HG03469 (cell line): Measurements from ENCODE around the gene KIF23.
A peak's percentile ranks its signal among the peaks of the same experiment; 100 is the strongest.
"Not testable (repeated sequence)": the region's sequence is repeated elsewhere in the genome, so short reads cannot be mapped to it uniquely, and the experiment has no call there.

Experiments used
- ATAC-seq: cut with Tn5 transposase; IDR thresholded peaks from one replicate; pipeline ENCODE4 v1.9.1; 2021; ENCODE audit warnings: mild to moderate bottlenecking, moderate library complexity, moderate number of reproducible peaks; ENCODE audit not compliant: unreplicated experiment

The KIF23 gene

DNA sequence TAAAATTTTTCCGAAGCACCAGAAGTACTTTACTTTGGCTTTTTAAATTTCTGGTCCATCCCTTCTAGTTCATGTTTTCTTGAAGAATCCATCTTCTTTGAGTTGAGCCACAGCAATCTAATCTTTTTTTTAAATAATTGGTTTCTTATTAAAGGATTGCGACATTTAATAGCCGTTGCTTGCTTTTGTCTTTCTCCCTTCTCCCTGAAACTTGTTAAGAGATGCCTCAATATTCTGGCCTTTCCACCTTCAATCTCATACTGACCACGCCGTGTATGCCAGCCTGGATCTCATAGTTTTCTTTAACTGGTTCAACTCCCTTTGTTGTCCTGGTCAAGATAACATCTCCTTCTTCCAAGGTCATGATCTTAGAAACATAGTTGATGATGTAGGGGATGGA, 20.1 kb downstream of the KIF23 start:
- no peak for ATAC-seq

DNA sequence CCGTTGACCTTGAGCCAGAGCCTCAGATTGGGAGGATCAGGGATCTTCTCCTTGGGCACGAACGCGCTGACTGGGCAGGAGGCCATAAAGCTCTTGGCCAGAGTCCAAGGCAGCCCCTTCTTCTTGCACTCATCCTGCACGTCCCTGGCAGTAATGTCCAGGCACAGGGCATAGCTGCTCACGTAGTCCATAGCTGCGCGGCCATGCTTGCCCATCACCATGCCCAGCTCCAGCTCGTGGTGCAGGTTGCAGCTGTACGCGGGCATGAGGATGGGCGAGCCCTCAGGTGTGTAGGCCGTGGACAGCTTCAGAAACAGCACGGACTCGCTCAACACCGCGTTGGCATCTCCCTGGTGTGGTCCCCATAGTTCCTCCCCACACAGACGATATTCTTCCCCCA, 20.5 kb downstream of the KIF23 start:
- ATAC-seq = no peak

DNA sequence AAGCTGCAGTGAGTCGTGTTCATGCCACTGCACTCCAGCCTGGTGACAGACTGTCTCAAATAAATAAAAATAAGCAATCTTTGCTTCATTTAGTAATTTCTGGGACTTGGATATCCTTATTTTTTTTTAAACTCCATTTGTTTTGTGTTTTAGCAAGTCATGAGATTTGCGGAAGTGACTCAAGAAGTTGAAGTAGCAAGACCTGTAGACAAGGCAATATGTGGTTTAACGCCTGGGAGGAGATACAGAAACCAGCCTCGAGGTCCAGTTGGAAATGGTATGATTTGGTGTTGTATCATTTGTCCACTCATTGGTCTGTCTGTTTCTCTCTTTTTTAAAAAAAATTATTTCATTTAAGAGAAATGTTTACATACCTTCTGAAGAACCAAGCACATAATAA, 21.8 kb downstream of the KIF23 start:
- ATAC-seq = no peak

DNA sequence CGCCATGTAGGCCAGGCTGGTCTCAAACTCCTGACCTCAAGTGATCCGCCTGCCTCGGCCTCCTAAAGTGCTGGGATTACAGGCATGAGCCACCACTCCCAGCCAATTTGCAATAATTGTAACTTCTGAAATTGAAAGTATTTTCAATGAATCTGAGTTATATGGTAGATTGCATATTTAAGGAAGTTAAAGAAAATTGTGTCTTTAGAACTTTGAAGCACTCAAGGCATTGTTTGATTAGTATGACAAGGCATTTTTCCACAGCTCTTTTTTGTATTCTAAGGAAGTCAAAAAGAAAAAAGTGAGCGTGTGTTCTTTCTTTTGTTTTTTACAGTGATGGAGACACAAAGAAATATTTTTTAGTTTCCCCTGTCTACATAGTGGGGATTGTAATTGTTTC, 22.8 kb downstream of the KIF23 start:
- ATAC-seq = no peak

DNA sequence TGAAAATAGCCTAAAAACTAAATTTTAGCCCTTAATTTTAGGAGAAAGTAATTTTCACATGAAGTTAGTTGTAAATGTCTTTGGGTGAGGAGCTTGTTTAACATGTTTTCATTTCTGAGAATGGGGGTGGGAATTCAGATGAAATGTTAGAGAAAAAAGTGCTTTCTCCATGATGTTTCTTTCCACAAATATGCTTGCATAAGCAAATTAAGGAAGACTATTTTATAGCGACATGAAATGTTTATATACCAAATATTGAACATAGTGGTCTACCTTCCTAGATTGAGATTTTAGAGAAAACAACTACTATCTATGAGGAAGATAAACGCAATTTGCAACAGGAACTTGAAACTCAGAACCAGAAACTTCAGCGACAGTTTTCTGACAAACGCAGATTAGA, 25.5 kb downstream of the KIF23 start:
- ATAC-seq = no peak

DNA sequence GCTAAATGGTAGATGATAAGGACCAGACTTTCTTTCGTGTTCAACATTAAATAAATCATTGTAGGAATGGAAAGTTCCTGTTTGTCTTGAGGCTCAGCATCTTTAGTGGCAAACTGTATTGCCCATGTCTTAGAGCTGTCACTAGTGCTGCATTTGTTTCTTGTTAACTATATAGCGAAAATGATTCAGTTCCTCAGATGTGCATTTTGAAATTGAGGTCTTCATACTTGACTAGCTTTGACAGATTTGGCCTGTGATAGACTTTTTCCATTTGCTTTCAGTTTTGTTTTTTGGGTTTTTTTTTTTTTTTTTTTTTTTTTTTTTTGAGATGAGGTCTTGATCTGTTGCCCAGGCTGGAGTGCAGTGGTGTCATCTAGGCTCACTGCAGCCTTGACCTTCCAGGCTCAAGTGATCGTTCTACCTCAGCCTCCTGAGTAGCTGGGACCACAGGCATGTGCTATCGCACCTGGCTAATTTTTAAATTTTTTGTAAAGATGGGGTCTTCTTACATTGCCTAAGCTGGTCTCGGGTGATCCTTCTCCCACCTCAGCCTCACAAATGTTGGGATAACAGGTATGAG, 29.0 kb downstream of the KIF23 start:
- no peak for ATAC-seq

DNA sequence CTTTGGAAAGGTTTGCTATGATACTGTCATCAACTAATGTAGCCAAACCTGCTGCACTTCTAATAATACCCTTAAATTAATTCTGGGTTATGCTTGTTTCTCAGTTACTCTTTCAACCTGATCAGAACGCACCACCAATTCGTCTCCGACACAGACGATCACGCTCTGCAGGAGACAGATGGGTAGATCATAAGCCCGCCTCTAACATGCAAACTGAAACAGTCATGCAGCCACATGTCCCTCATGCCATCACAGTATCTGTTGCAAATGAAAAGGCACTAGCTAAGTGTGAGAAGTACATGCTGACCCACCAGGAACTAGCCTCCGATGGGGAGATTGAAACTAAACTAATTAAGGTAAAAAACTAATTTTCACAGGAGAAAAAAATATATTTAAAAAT, 30.5 kb downstream of the KIF23 start:
- no peak for ATAC-seq

DNA sequence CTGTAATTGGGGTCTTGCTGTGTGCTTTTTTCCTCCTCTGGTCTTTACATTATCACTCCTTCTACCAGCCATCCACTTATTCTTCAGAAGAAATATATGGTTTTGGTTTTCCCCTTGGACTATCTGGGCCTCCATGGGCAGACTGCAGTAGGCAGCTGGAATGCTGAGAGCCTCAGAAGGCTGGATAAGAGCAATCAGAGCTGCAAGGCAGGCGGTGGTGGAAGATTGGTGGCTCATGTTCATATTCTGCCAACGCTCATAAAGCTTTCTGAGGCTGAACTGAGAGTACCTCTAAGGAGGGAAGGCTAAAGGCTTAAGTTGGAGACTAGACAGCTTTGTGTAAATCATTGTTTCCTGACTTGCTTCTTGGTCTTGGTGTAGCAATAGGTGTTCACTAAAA, 32.8 kb downstream of the KIF23 start:
- no peak for ATAC-seq

DNA sequence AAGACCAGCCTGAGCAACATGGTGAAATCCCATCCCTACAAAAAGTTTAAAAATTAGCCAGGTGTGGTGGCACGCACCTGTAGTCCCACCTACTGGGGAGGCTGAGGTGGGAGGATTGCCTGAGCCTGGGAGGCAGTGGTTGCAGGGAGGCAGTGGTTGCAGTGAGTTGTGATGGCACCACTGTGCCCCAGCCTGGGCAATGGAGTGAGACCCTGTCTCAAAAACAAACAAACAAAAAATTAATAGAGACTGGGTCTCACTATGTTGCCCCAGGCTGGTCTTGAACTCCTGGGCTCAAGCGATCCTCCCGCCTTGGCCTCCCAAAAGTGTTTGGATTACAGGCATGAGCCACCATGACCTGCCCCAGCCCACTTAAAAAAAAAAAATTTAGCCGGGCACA, 36.1 kb downstream of the KIF23 start:
- not testable (repeated sequence) for ATAC-seq

DNA sequence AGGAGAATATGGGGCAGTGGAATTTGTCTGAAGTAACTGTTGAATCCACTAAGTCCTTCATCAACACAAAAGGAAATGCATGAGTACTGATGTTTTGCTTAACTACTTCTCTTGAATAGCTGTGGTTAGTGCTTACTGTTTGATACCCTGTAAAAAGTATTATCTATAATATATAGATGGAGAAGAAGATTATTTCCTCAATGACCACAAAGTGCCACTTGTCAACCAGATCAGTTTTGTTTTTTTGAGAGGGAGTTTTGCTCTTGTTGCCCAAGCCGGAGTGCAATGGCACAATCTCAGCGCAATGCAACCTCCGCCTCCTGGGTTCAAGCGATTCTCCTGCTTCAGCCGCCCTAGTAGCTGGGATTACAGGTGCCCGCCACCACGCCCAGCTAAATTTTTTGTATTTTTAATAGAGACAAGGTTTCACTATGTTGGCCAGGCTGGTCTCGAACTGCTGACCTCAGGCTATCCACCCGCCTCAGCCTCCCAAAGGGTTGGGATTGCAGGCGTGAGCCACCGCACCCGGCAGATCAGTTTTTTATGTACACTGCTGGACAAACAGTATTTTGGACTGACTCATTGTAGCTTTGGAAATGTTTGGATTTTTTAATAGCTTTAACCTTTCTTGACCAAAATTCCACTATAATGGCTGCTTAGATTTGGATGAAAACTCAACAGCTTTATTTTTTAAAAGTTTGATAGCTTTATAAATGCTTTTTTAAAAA, 37.0 kb downstream of the KIF23 start:
- no peak for ATAC-seq

DNA sequence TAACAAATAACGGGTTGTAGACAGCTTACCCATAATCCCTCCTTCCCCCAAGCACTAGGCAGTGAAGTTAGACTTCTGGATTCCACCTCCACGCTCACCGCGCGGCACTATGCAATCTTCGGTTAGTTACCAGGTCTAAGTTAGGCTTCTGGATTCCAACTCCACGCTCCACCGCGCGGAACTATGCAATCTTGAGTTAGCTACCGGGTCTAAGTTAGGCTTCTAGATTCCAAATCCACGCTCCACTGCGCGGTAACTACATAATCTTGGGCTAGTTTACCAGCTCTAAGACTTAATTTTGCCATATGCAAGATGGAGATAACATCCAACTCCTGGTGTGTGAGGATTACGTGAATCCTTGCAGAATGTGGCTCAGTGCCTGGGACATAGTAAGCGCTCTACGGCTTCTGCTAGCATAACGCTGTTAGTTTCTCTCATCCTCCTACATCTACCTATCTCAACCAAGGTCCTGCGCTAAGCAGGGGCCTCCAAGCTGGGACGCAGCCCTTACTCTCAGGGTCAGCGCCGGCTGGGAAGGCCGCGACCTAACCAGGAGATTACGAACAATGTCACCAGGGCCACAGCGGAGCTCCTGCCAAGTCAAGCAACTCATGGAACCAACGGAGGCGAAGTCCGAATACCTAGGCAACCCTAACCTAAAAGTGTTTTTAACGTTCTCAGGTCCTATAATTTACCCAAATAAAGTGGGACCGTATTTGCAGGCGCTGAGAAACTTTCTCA, 38.0 kb downstream of the KIF23 start:
- peak; percentile 29 for ATAC-seq

DNA sequence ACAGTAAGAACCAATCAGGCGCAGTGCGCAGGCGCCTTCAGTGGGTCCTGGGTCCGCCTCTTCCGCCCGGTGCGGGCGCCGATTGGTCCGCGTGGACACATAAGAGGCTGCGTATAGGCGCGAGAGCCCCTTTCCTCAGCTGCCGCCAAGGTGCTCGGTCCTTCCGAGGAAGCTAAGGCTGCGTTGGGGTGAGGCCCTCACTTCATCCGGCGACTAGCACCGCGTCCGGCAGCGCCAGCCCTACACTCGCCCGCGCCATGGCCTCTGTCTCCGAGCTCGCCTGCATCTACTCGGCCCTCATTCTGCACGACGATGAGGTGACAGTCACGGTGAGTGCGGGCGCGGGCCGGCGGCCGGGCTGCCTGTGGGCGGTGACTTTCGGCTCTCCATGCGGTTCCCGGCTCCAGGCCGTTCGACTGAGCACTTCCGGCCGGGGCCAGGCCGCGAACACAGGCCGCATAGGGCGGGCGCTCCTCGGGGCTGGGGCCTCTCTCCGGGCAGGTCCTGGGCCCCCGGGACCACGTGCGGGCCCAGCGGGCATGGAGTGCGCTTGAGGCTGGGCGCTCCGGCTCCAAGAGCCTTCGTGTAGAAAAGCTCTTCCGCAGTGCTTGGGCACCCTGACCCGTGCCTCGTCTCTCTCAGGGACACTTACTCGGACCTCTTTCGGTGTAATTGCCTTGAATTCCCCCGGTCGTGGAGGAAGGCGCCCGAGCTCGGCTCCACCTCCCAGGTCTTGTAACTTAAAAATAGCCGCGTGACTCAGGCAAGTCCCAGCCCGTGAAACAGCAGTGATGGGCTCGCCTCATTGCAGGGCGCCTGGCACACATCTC, 38.8 kb downstream of the KIF23 start, which contains the start of gene RPLP1:
RPLP1 (plus strand) TSS at position 127 of the 830 bp plus-strand sequence; CDS start at position 258, 131 bp downstream.
- peak; percentile 57 for ATAC-seq

DNA sequence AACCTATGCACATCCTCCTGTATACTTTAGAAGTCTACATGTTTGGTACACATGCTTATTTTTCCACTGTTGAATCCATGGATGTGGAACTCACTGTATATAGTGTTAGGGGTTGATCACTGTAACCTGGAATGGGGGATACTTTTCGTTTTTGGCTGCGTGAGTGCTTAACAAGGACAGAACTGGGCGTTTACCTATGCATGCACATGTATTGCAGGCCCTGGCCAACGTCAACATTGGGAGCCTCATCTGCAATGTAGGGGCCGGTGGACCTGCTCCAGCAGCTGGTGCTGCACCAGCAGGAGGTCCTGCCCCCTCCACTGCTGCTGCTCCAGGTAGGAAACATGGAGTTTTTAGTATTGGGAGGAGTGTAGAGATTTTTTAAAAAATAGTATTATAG, 40.8 kb downstream of the KIF23 start:
- no peak for ATAC-seq

DNA sequence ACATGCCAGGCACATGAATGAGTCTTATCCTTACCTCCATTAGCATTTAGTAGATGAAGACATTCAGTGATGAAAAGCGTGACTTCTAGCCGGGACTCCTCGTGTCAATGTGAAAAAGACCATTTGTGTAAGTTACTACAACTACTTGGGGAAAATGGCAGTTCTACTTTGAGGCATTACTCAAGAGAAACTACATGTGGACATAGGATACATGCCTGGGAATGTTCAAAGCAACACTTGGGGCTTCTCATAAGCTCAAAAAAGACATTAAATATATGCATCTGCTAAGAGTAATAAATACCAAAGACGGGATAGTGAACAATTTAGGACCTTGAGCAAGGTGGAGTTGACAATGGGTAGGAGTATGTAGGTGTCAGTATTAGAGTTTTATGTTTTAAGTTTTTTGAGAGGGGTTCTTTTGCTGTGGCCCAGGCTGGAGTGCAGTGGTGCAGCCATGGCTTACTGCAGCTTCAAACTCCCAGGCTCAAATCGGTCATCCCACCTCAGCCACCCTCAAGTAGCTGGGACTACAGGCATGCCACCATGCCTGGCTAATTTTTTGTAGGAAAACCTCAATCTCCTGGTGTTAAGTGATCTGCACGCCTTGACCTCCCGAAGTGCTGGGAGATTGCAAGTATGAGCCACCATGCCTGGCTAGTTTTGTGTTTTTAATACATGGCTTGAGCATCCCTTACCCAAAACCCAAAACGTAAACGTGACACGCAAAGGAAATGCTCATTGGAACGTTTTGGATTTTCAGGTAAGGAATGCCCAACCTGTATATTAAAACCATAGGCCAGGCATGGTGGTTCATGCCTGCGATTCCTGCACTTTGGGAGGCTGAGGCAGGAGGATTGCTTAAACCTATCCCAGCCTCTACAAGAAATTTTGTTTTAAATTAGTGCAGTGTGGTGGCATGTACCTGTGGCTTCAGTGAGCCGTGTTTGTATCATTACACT, 42.3 kb downstream of the KIF23 start:
- no peak for ATAC-seq

DNA sequence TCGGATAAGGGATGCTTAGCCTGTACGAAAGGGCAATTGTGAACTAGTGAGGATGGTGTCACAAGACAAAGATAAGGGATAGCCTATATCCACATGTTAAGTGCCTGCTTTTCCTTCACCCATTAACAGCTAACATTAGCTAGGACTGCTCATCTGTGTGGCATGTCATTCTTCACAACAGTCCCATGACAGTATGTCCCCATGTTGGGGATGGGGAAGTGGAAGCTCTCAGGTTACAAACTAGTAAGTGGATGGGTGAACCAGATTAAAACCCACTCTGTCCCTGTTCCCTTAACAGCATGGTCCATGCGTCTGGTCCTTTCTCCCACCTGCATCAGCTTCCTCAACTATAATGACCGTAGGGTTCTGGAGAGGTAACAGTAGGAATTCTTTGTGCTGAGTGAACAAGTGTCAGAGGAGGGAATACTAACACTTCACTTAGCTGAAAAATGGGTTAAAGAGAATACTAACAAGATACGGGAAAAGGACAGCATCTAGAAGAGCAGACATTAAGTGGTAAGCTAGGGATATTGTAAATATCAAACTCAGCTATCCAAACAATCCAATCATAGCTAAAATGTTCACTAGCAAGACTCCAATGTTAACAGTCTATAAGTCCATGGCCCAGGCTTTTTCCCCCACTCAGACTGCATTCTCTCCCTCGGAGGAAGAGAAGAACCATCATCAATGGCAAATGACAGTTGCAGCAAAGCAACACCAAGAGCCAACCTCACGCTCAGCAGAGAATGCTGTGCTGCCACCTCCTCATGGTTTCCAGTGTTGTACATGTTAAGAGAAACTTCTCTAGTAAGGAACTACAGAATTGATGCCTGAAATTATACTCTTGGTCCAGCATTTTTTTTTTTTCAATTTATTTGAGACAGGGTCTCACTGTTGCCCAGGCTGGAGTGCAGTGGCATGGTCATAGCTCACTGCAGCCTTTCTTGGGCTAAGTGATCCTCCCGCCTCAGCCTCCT, 43.4 kb downstream of the KIF23 start:
- ATAC-seq = no peak

DNA sequence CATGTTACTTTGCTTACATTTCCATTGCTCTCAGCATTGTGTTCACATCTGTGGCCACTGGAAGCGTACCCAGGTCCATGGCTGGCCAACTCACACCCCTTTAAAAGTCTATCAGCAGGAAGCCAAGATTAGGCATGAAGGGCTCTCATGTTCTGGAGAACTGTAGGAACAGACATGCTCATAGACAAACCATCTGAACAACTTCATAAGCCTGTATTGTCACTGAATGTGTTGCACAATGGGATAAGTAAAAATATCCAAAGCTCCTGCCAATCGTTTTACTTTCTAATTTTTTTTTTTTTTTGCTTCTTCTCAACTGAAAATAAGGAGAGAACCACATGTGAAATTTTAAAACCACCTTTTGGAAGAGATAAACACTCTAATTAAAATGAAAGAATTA, 44.9 kb downstream of the KIF23 start:
- no peak for ATAC-seq

DNA sequence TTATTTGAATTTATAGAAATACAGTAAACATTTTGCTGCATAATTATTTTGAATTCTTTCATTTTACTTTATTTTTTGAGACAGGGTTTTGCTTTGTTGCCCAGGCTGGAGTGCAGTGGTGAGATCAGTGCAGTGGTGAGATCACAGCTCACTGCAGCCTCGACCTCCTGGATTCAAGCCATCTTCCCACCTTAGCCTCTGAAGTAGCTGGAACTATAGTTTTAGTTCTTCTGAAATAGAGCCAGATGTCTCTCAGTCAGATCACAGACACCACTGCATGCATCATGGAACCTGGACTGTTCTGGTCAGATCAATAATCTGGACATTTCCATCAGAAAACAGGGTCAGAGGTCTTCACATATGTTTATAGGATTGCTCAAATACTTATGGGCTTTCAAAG, 46.3 kb downstream of the KIF23 start:
- ATAC-seq = no peak

DNA sequence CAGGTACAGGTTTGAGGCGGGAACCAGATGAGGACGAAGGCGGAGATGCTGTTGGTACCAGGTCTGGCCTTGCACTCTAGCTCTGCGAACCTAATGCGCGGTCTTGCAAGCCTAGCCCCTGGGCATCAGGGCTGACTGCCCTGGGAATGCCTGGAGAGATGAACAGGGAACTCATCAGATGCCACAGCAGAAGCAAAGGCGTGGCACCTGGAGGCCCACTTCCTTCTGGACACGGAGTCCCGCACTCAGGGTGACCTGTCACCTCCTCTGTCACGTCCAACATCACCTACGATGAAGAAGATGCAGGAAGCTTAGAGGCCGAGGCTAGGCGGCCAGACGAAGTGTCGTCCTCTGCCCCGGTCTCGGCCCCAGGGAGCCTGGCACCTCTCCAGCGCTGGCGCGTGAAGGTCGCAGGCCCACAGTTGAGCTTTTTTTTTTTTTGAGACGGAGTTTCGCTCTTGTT, 47.9 kb downstream of the KIF23 start:
- ATAC-seq = no peak
